ENCODE data around the gene ERBIN. TPM values are rescaled to one million over a fixed set of nuclear protein-coding genes. Genes with fewer than 3 reads are reported as not detected.

The ERBIN gene
- 13.0 to 43.4 TPM (median 25.1 TPM) in 5 replicates for total RNA-seq (2022; extraction: Qiagen RNA extraction; ENCODE audit: low read depth)

GRCh38 chr5:65926276-65926783 lies at the start of gene ERBIN:
Gene ERBIN (plus strand): TSS chr5:65926575. CDS start chr5:65992719, 66,144 bp downstream.

Other genes starting within 250 kb of the ERBIN start
- gene SGTB, start 204.5 kb upstream of the ERBIN start, total RNA-seq (2022; extraction: Qiagen RNA extraction; ENCODE audit: low read depth): 6.3 to 8.2 TPM (median 7.5 TPM) in 5 replicates
- 49.5 to 74.9 TPM (median 63.0 TPM) in 5 replicates for gene NLN, start 204.4 kb upstream of the ERBIN start, total RNA-seq (2022; extraction: Qiagen RNA extraction; ENCODE audit: low read depth)
- 21.4 to 33.6 TPM (median 32.0 TPM) in 5 replicates for gene SREK1, start 217.7 kb downstream of the ERBIN start, total RNA-seq (2022; extraction: Qiagen RNA extraction; ENCODE audit: low read depth)